SH-SY5Y (cell line): ENCODE data around the gene HSCB.

Experiments used
- GATA2 ChIP-seq: IDR thresholded peaks from 2 replicates; pipeline ENCODE4 v1.6.1; 2011; ENCODE audit warnings: mild to moderate bottlenecking, low read depth, low read length
- GATA3 ChIP-seq: IDR thresholded peaks from 2 replicates; pipeline ENCODE4 v1.6.1; 2011; ENCODE audit warnings: low read depth, mild to moderate bottlenecking, low read length, moderate library complexity

DNA sequence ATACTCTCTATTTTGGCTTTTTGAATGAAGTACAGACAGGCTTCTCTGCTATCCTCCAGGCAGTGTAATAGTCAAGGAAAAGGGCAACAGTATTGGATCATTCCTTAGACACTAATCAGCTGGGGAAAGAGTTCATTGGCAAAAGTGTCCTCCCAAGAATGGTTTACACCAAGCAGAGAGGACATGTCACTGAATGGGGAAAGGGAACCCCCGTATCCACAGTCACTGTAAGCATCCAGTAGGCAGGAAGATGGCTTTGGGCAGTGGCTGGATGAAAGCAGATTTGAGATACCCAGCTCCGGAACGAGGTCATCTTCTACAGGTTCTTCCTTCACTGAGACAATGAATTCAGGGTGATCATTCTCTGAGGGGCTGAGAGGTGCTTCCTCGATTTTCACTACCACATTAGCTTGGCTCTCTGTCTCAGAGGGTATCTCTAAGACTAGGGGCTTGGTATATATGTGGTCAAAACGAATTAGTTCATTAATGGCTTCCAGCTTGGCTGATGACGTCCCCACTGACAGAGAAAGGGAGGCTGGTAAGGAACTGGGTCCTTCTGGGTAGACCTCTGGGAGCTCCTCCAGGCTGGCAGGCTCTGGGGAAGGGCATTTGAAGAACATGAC lies 53.3 kb downstream of the HSCB start:
- no peak for TF ChIP-seq GATA3
- TF ChIP-seq GATA2, result no peak
